ENCODE results near the gene SH2D6.
"Not testable (repeated sequence)": the region's sequence is repeated elsewhere in the genome, so short reads cannot be mapped to it uniquely, and the experiment has no call there.

Gene SH2D6

DNA sequence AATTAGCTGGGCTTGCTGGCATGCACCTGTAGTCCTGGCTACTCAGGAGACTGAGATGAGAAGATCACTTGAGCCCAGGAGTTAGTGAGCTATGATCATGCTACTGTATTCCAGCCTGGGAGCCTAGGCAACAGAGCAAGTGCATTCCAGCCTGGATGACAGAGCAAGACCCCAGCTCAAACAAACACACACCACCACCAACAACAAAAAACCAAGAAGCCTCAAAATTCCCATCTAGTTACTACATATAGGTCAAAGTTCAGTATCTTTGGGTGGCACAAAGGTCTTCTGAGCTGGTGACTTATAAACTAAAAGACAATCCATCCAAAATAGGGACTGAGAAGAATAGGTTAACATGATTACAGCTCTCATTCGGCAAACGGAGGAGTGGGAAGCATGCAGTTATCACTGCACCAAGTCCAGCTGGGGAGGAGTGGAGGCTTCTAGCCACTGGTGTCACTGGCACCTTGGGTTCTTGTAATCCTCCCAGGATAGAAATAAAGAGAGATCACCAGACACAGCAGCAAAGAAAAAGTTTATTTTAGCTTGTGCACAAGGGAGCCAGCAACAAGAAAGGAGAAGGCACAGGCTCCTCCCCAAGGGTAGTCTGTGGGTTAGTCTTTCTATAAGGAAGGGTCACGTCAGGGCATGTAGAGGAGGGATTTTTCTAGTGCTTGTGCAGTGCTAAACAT, 57.4 kb downstream of the SH2D6 start:
- no peak for DNase-seq

DNA sequence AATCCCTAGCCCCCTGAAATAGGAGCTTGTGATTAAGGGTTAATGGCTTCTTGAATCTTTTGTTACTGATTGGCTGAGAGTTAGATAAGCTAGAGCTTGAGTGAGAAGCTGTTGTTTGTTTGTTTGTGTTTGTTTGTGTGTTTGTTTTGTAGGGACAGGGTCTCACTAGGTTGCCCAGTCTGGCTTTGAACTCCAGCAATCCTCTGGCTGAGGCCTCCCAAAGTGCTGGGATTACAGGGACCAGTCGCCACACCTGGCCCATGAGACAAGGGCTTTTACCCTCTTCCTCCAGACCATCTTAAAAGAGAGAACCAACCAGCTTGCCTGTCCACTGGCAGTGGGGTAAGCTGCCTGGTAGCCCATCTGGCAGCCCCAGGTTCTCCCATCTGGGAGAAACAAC, 58.1 kb downstream of the SH2D6 start:
- DNase-seq, result no peak

DNA sequence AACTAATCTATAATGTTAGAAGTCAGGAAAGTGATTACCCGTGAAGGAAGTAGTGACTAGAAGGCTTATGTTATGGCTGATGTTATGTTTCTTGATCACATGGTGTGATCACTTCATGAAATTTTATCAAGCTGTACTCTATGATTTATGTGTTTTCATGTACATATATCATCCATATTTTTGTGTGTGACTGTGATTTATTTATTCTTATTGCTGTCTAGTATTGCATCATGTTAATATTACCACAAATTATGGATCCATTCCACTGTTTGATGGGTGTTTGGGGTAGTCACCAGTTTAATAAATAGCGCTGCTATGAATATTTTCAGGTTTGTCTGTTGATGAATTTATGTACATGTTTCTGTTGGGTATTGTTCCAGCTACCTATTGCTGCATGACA, 59.4 kb downstream of the SH2D6 start:
- DNase-seq, result no peak

- no peak for DNase-seq
Measured at GRCh38 chr2:85481818-85482777, 63.6 kb downstream of the SH2D6 start.

GRCh38 chr2:85484615-85485014, 66.1 kb downstream of the SH2D6 start:
- DNase-seq, result not testable (repeated sequence)

GRCh38 chr2:85485815-85486214, 67.3 kb downstream of the SH2D6 start:
- no peak for DNase-seq
